GM12892 (cell line): ENCODE measurements around the gene CERS6.

ENCODE experiments used
- POLR2A ChIP-seq: IDR thresholded peaks from 2 replicates; pipeline ENCODE4 v1.6.1; 2011; ENCODE audit warnings: low read depth, low read length, control low read depth
- POLR2AphosphoS5 ChIP-seq: IDR thresholded peaks from 2 replicates; pipeline ENCODE4 v1.6.1; 2011; ENCODE audit warnings: low read depth, low read length, control low read depth
- TAF1 ChIP-seq: IDR thresholded peaks from 2 replicates; pipeline ENCODE4 v1.6.1; 2011; ENCODE audit warnings: low read depth, mild to moderate bottlenecking, control low read depth, low read length, borderline replicate concordance

DNA sequence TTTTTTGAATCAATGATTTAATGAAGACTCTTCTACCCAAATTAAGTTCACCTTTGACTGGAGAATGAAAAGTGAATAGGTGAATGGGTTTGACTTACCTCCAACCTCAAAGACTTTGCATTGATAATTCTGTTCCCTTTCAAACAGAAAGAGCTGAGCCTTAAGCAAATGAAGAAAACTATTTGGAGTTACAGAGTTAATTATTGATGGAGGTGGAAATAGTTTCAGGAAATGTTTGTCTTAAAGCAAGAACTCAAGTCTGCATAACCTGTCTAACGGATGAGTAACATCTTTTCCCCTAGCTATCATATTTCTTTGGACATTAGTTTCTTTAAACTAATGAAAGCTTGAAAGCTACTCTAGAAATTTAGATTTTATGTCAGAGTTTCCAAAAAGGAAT, 166.5 kb downstream of the CERS6 start:
- TF ChIP-seq POLR2AphosphoS5 (no peak), POLR2A (no peak), TAF1 (no peak)
